ENCODE measurements around the gene HMG20A. TPM values are rescaled to one million over a fixed set of nuclear protein-coding genes. Genes with fewer than 3 reads are reported as not detected.
A peak's percentile ranks its signal among the peaks of the same experiment; 100 is the strongest.

HMG20A gene
- total RNA-seq, 6 experiments from 2014 or later: 14.6 to 21.1 (median 19.5) TPM

- Histone ChIP-seq H3K4me3 (no peak overlapping the region), H3K36me3 (no peaks in the 10 kb centered on the region), H3K9me3 (no peaks in the 10 kb centered on the region), H3K27me3 (no peaks in the 10 kb centered on the region), H3K4me1 (peaks cover 0 to 11% (median 5%) of the 10 kb centered on the region in 4 donors), H3K27ac (no peak overlapping the region)
- 91% methylated on average over 2 of the region's 2 CpGs for WGBS (ENCODE audit: insufficient coverage, low coverage, low lambda C conversion rate, missing lambda C conversion rate)
- DNase-seq (no peak), ATAC-seq (no peak)
- intact Hi-C loops (cut with DNase I): no loop called here
- TF ChIP-seq POLR2A (IDR thresholded peaks at IDR 0.05): no peak
- TF ChIP-seq, protein P1, sequence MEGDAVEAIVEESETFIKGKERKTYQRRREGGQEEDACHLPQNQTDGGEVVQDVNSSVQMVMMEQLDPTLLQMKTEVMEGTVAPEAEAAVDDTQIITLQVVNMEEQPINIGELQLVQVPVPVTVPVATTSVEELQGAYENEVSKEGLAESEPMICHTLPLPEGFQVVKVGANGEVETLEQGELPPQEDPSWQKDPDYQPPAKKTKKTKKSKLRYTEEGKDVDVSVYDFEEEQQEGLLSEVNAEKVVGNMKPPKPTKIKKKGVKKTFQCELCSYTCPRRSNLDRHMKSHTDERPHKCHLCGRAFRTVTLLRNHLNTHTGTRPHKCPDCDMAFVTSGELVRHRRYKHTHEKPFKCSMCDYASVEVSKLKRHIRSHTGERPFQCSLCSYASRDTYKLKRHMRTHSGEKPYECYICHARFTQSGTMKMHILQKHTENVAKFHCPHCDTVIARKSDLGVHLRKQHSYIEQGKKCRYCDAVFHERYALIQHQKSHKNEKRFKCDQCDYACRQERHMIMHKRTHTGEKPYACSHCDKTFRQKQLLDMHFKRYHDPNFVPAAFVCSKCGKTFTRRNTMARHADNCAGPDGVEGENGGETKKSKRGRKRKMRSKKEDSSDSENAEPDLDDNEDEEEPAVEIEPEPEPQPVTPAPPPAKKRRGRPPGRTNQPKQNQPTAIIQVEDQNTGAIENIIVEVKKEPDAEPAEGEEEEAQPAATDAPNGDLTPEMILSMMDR (IDR thresholded peaks at IDR 0.05): no peak
These were observed 16.1 kb downstream of the HMG20A start for GRCh38 chr15:77436822-77437221.

DNA sequence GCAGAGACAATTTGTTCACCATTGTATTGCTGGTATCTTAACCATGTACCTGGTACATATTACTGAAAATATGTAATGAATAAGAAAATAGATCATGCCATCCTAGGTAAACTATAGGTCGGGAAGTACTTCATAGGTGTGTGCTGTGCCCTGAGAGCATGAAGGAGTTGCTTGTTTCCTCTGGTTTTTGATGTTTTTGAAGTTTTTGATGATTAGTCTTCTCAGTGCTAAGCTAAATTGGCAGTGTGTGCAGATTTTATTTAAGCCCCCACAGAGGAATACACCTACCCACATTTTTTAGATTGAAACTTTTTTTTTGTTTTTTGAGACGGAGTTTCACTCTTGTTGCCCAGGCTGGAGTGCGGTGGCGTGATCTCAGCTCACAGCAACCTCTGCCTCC, 16.6 kb downstream of the HMG20A start:
- WGBS (ENCODE audit: insufficient coverage, low coverage, low lambda C conversion rate, missing lambda C conversion rate): 94% methylated on average over 4 of the region's 4 CpGs
- H3K9me3 ChIP-seq: no peaks in the 10 kb centered on the region
- H3K27ac ChIP-seq: no peak overlapping the region
- TF ChIP-seq, protein P1 (IDR thresholded peaks at IDR 0.05): no peak
- TF ChIP-seq POLR2A (IDR thresholded peaks at IDR 0.05): no peak
- DNase-seq (no peak), ATAC-seq (no peak)
- H3K36me3 ChIP-seq: no peaks in the 10 kb centered on the region
- no peaks in the 10 kb centered on the region for H3K27me3 ChIP-seq
- H3K4me1 ChIP-seq: peaks cover 0 to 14% (median 7%) of the 10 kb centered on the region in 4 donors
- intact Hi-C loops (cut with DNase I): no loop called here
- no peak overlapping the region for H3K4me3 ChIP-seq

GRCh38 chr15:77440378-77440999, 19.8 kb downstream of the HMG20A start:
- intact Hi-C loops (cut with DNase I): no loop called here
- DNase-seq (no peak), ATAC-seq (no peak)
- Histone ChIP-seq H3K4me3 (no peak overlapping the region), H3K27ac (no peak overlapping the region), H3K36me3 (no peaks in the 10 kb centered on the region), H3K4me1 (peaks cover 0 to 17% (median 8%) of the 10 kb centered on the region in 4 donors), H3K9me3 (no peaks in the 10 kb centered on the region), H3K27me3 (no peaks in the 10 kb centered on the region)
- TF ChIP-seq, protein P1 (IDR thresholded peaks at IDR 0.05): no peak
- TF ChIP-seq POLR2A (IDR thresholded peaks at IDR 0.05): no peak
- 87% methylated on average over 3 of the region's 3 CpGs for WGBS (ENCODE audit: insufficient coverage, low coverage, low lambda C conversion rate, missing lambda C conversion rate)

DNA sequence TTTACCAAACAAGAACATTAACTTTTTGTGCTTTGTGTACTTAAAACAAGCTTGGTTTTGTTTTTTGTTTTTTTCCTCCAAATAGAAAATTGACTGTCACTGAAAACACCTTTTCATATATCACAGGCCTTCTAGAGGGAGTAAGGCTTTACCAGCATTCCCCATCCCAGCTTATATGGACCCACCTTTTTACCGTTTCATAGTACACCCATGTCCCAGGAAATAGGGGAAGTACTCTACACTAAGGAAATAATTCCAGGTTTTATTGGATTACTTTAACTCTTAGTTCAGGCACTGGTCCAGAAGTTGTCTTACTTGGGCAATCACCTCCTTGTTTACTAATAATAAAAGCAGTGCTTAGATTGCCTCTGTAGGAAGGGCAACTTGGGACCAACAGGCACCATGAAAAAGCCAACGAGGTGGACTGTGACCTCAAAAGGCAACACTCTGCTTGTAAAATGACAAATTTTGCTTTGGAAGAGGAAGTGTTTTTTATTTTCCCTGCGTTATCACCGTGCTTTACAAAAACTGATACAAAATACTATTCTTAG, 26.2 kb downstream of the HMG20A start:
- ATAC-seq: peak in 1 of 4 donors; percentile 21
- H3K36me3 ChIP-seq: no peaks in the 10 kb centered on the region
- WGBS (ENCODE audit: insufficient coverage, low coverage, low lambda C conversion rate, missing lambda C conversion rate): 38% methylated on average over 4 of the region's 4 CpGs
- H3K27me3 ChIP-seq: no peaks in the 10 kb centered on the region
- no peaks in the 10 kb centered on the region for H3K9me3 ChIP-seq
- no peak overlapping the region for H3K4me3 ChIP-seq
- intact Hi-C loops (cut with DNase I): no loop called here
- TF ChIP-seq POLR2A (IDR thresholded peaks at IDR 0.05): no peak
- TF ChIP-seq, protein P1 (IDR thresholded peaks at IDR 0.05): no peak
- no peak overlapping the region for H3K27ac ChIP-seq
- peaks cover 0 to 5% (median 3%) of the 10 kb centered on the region in 4 donors for H3K4me1 ChIP-seq
- DNase-seq: no peak
